Transverse colon (tissue), 4 donors: ENCODE results near the gene SH3RF3. TPM values are rescaled to one million over a fixed set of nuclear protein-coding genes. Genes with fewer than 3 reads are reported as not detected.
A peak's percentile ranks its signal among the peaks of the same experiment; 100 is the strongest.

Source experiments
- DNase-seq: peaks from one replicate; pipeline ENCODE4 v3.0.0-alpha.2; 2019
- H3K27ac ChIP-seq, 4 donors: fragments of 200-600 bp; sonication (generic); 2 replicates each; pipeline ENCODE4 v1.5.1; 2016 to 2018; ENCODE audit warnings: inconsistent platforms in 4 of 4
- H3K27me3 ChIP-seq: fragments of 200-600 bp; sonication (generic); 2 replicates; pipeline ENCODE4 v1.5.1; 2017; ENCODE audit warnings: inconsistent platforms
- H3K36me3 ChIP-seq, 4 donors: fragments of 200-600 bp; sonication (generic); 2 replicates each; pipeline ENCODE4 v1.5.1; 2017 to 2019; ENCODE audit warnings: inconsistent platforms in 4 of 4
- H3K4me1 ChIP-seq, 4 donors: fragments of 200-600 bp; sonication (generic); 2 replicates each; pipeline ENCODE4 v1.5.1; 2017 to 2020; ENCODE audit warnings: inconsistent platforms in 4 of 4
- H3K4me3 ChIP-seq, 4 donors: fragments of 200-600 bp; sonication (generic); 1 replicate in 1 of 4; 2 replicates in 3 of 4; pipeline versions ENCODE4 v1.5.1 to v1.6.1; 2017 to 2019; ENCODE audit warnings: inconsistent platforms in 4 of 4
- H3K9me3 ChIP-seq, 2 donors: fragments of 200-600 bp; sonication (generic); 2 replicates each; pipeline ENCODE4 v1.5.1; 2017 to 2019; ENCODE audit warnings: inconsistent platforms in 2 of 2
- EP300 ChIP-seq: sonication (generic); formaldehyde crosslinking; IDR thresholded peaks from one replicate; pipeline ENCODE4 v1.6.1; 2017; ENCODE audit warnings: antibody characterized with exemption, low read depth
- POLR2A ChIP-seq: fragments of 450-650 bp; IDR thresholded peaks from one replicate; pipeline ENCODE4 v1.6.1; 2016; ENCODE audit warnings: antibody characterized with exemption, mild to moderate bottlenecking, moderate library complexity
- POLR2AphosphoS5 ChIP-seq, 3 donors: sonication (generic); formaldehyde crosslinking; IDR thresholded peaks; one replicate each; pipeline ENCODE4 v1.6.1; 2016; ENCODE audit warnings: antibody characterized with exemption in 3 of 3
- WGBS, 2 donors: methylation state at CpG; one replicate each; pipeline ENCODE4 v1.1.5; 2018; ENCODE audit warnings: low coverage in 1 of 2; 5-methylcytosine and 5-hydroxymethylcytosine counted together
- in situ Hi-C, 4 donors: fragments of 200-750 bp; cut with MboI; loops; one replicate each; pipeline versions ENCODE4 v1.15.0 to v1.15.1; 2017; ENCODE audit warnings: low sequenced_read_pairs in 3 of 4, low pct_ligation_motif_present in 1 of 4, low pct_unique_long_range_greater_than_20kb in 1 of 4
- intact Hi-C: fragments of 100-400 bp; cut with DNase I; formaldehyde crosslinking; loops from one replicate; pipeline ENCODE4 v1.15.1; 2023; ENCODE audit warnings: low total_unique reads
- total RNA-seq, 4 donors: library from RNA; depleted of rRNA; stranded (reverse); fragments of >200 nt; gene quantifications; one replicate each; pipeline ENCODE4 v1.1.0, GENCODE V29; 2016
- TF ChIP-seq, protein P1 (sequence below), 5 experiments: fragments of 200-600 bp in 3 of 5; fragments of 450-650 bp in 2 of 5; sonication (generic) in 3 of 5; IDR thresholded peaks; 1 replicate in 2 of 5; 2 replicates in 3 of 5; pipeline ENCODE4 v1.5.1; 2016 to 2017; ENCODE audit warnings: antibody characterized with exemption in 5 of 5, inconsistent platforms in 3 of 5, mild to moderate bottlenecking in 2 of 5, moderate library complexity in 1 of 5

The SH3RF3 gene
- total RNA-seq, 4 donors from 2014 or later = 1.9 to 8.8 (median 2.9) TPM

DNA sequence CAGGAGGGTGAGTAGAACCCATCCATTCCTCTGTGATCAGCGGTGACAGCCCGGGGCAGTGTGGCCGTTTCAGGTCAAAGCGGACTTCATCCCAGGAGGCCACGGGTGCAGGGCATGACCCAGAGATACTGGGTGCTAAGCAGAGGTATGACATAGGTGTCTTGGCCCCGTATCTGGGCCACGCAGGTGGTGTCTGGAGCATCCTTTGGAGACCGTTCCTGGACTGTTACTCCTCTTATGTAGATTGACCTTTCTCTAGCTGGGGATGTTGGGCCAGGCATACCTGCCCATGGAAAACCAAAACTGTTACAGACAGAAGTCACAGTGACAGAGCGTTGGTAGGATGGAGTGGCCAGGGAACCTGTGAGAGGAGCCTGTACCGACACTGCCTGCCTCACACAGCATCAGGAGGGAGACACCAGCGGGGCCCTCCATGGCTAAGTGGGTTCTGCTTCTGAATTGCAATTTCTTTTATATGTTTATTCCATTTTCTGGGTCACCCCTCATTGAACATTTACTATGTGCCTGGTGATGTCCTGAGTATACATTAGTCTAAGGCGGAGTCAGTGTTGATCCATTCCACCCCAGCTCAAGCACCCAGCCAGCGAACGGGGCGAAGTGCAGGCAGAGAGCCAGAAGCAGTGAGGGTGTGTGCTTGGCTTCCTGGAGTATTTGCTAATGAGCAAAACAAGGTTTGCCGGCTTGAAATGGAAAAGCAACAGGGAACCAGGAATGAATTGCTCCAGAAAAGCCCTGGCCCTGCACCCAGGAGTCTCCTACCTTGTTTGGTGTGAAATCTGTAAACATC, 141.7 kb downstream of the SH3RF3 start:
- 32 to 67% methylated on average over 6 to 16 of the region's 16 CpGs for WGBS, 2 donors
- DNase-seq = peak; percentile 56
- in situ Hi-C loops (no loop called here), intact Hi-C loops (no loop called here)
- no peaks in the 10 kb centered on the region for H3K9me3 ChIP-seq
- peaks cover 3 to 20% (median 6%) of the 10 kb centered on the region in 4 donors for H3K4me1 ChIP-seq
- no peaks in the 10 kb centered on the region for H3K27me3 ChIP-seq
- no peak overlapping the region for H3K27ac ChIP-seq
- H3K4me3 ChIP-seq = no peak overlapping the region
- no peaks in the 10 kb centered on the region for H3K36me3 ChIP-seq
- TF ChIP-seq POLR2A (no peak), EP300 (no peak), POLR2AphosphoS5 (IDR thresholded peaks at IDR 0.05) (no peak)
- TF ChIP-seq, protein P1, sequence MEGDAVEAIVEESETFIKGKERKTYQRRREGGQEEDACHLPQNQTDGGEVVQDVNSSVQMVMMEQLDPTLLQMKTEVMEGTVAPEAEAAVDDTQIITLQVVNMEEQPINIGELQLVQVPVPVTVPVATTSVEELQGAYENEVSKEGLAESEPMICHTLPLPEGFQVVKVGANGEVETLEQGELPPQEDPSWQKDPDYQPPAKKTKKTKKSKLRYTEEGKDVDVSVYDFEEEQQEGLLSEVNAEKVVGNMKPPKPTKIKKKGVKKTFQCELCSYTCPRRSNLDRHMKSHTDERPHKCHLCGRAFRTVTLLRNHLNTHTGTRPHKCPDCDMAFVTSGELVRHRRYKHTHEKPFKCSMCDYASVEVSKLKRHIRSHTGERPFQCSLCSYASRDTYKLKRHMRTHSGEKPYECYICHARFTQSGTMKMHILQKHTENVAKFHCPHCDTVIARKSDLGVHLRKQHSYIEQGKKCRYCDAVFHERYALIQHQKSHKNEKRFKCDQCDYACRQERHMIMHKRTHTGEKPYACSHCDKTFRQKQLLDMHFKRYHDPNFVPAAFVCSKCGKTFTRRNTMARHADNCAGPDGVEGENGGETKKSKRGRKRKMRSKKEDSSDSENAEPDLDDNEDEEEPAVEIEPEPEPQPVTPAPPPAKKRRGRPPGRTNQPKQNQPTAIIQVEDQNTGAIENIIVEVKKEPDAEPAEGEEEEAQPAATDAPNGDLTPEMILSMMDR (IDR thresholded peaks at IDR 0.05) = no peak

DNA sequence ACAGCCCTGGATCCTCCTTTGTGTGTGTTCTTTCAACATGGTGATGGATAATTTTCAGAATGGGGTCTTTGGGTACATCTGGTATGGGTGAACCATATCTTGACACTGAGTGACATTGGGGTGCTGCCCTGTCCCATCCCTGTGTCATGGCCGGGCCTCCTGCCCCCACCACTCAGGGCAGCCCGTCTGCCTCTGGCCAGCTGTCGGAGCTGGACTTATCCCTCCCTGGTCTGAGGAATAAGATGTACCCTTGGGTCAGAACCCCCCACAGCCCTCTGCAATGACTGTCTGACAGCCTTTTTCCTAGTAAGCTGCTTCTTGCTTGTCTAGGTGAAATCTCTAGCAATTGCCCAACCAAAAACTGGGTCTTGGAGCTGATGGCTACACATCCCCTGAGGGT, 142.9 kb downstream of the SH3RF3 start:
- no peak for TF ChIP-seq EP300
- TF ChIP-seq, protein P1 (IDR thresholded peaks at IDR 0.05) = no peak
- TF ChIP-seq POLR2AphosphoS5 (IDR thresholded peaks at IDR 0.05) = no peak
- TF ChIP-seq POLR2A = no peak
- Histone ChIP-seq H3K4me1 (peaks cover 3 to 15% (median 5%) of the 10 kb centered on the region in 4 donors), H3K27ac (no peak overlapping the region), H3K4me3 (no peak overlapping the region), H3K9me3 (no peaks in the 10 kb centered on the region), H3K36me3 (no peaks in the 10 kb centered on the region), H3K27me3 (no peaks in the 10 kb centered on the region)
- DNase-seq = no peak
- in situ Hi-C loops (no loop called here), intact Hi-C loops (no loop called here)
- 97% methylated on average over 3 of the region's 3 CpGs; no CpG with 5 or more reads in 1 of the 2 donors for WGBS, 2 donors

DNA sequence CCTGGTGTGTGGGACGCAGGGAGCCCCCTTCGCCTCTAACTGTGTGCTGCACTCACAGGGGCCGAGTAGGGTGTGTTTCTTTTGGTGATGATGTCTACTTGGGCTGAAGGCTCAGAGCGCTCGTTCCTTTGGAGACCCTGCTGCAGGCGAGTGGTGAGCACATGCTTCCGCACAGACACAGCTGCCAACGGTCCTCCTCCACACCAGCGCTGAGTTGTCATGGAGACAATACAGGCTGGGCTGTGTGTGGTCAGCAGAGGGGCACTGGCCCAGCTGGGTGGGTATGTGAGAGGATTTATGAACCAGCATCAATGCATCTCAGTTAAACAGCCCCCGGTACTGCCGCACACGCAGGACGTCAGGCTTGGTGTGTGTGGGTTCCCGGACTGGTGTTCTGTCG, 143.5 kb downstream of the SH3RF3 start:
- in situ Hi-C loops (no loop called here), intact Hi-C loops (no loop called here)
- no peak for DNase-seq
- no peak overlapping the region for H3K27ac ChIP-seq
- no peaks in the 10 kb centered on the region for H3K27me3 ChIP-seq
- H3K9me3 ChIP-seq = no peaks in the 10 kb centered on the region
- TF ChIP-seq EP300 (no peak), POLR2A (no peak), POLR2AphosphoS5 (IDR thresholded peaks at IDR 0.05) (no peak)
- TF ChIP-seq, protein P1 (IDR thresholded peaks at IDR 0.05) = no peak
- peaks cover 0 to 10% (median 2%) of the 10 kb centered on the region in 4 donors for H3K4me1 ChIP-seq
- 85 to 87% methylated on average over 4 to 15 of the region's 15 CpGs for WGBS, 2 donors
- no peaks in the 10 kb centered on the region for H3K36me3 ChIP-seq
- H3K4me3 ChIP-seq = no peak overlapping the region

DNA sequence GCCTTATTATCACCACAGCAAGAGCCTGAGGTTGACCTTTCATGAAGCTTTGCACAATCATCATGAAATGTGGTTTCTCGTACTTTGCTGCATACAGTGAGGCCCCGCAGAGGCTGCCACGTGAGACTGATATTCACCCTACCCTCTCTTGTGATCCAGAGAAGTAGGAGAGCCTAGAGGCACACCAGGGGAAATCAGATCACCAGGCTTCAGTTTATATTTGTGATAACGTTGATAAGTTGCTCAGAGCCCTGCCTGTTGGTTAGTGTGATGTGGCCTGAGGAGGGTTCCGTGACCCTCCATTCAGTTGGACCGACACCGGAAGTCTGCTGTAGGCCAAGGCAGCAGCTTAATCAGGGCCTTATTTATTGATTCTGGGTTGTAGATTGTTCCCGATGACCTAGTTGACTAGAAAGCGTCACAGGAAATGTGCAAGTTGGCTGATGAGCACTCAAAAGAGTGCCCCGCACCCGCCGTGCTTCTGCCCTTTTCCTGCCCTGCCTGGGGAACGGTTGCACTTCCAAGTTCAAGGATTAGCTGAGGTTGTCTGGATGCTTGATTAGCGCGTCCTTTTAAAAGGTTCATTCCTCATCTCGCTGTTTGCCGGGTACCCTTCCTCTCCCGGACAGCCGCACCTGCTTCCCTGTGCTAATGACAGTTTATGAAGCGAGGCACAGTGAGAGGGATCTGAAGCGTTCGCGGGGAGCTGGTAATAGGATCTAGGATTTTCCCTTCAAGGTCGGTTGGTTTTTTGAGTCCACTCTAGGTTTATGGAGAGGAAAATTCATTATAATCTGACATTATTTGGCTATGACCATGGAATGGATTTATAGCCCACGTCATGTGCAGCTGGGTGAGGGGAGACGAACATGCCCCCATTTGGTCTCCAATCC, 146.4 kb downstream of the SH3RF3 start:
- WGBS, 2 donors = 90 to 95% methylated on average over 11 to 26 of the region's 26 CpGs
- H3K9me3 ChIP-seq = no peaks in the 10 kb centered on the region
- in situ Hi-C loops = no loop called here
- intact Hi-C loops = no loop called here
- H3K27ac ChIP-seq = no peak overlapping the region
- peaks cover 0 to 7% (median 0%) of the 10 kb centered on the region in 4 donors for H3K4me1 ChIP-seq
- H3K4me3 ChIP-seq = no peak overlapping the region
- H3K36me3 ChIP-seq = no peaks in the 10 kb centered on the region
- DNase-seq = no peak
- TF ChIP-seq POLR2AphosphoS5 (IDR thresholded peaks at IDR 0.05) (no peak), EP300 (no peak), POLR2A (no peak)
- TF ChIP-seq, protein P1 (IDR thresholded peaks at IDR 0.05) = no peak
- no peaks in the 10 kb centered on the region for H3K27me3 ChIP-seq
